DND-41 (cell line): ENCODE results near the gene SCTR.

Source experiments
- ATAC-seq: fragments of 200-7000 bp; cut with Tn5 transposase; 3 replicates; pipeline ENCODE4 v1.9.1; 2021; ENCODE audit warnings: low read depth; ENCODE audit not compliant: insufficient read depth
- DNase-seq: peaks from one replicate; pipeline ENCODE4 v3.0.0-alpha.2; 2020
- H2AFZ ChIP-seq: 2 replicates; pipeline ENCODE4 v1.6.0; 2012; ENCODE audit warnings: low read depth, low read length
- H3K27ac ChIP-seq: 2 replicates; pipeline ENCODE4 v1.5.1; 2012; ENCODE audit warnings: low read length, inconsistent platforms
- H3K27me3 ChIP-seq: fragments of 200-600 bp; sonication (generic); 2 replicates; pipeline ENCODE4 v1.6.0; 2012; ENCODE audit warnings: low read length, mild to moderate bottlenecking, inconsistent platforms; ENCODE audit not compliant: insufficient read depth, poor library complexity
- H3K36me3 ChIP-seq: 2 replicates; pipeline ENCODE4 v1.5.1; 2012; ENCODE audit warnings: low read length, inconsistent platforms; ENCODE audit not compliant: insufficient read depth
- H3K4me1 ChIP-seq: 2 replicates; pipeline ENCODE4 v1.5.1; 2012; ENCODE audit warnings: mild to moderate bottlenecking, low read length; ENCODE audit not compliant: insufficient read depth
- H3K4me2 ChIP-seq: 2 replicates; pipeline ENCODE4 v1.6.0; 2012; ENCODE audit warnings: mild to moderate bottlenecking, moderate library complexity, low read length, inconsistent platforms; ENCODE audit not compliant: insufficient read depth
- H3K4me3 ChIP-seq, 2 experiments: fragments of 200-600 bp in 1 of 2; shearing (Covaris generic) in 1 of 2; 2 replicates each; pipeline ENCODE4 v1.5.1; 2012 to 2016; ENCODE audit warnings: inconsistent platforms in 2 of 2, low read length in 2 of 2, mild to moderate bottlenecking in 2 of 2, low read depth in 1 of 2, moderate library complexity in 1 of 2
- H3K79me2 ChIP-seq: 2 replicates; pipeline ENCODE4 v1.6.0; 2012; ENCODE audit warnings: low read length, inconsistent platforms; ENCODE audit not compliant: insufficient read depth
- H3K9ac ChIP-seq: 2 replicates; pipeline ENCODE4 v1.6.0; 2012; ENCODE audit warnings: low read depth, mild to moderate bottlenecking, inconsistent platforms, low read length, moderate library complexity
- H3K9me3 ChIP-seq: 2 replicates; pipeline ENCODE4 v1.5.1; 2012; ENCODE audit warnings: low read length, moderate library complexity, mild to moderate bottlenecking, inconsistent platforms; ENCODE audit not compliant: insufficient read depth, severe bottlenecking
- H4K20me1 ChIP-seq: 2 replicates; pipeline ENCODE4 v1.6.0; 2012; ENCODE audit warnings: low read length; ENCODE audit not compliant: insufficient read depth
- CTCF ChIP-seq: IDR thresholded peaks from 2 replicates; pipeline ENCODE4 v1.5.1; 2012; ENCODE audit warnings: borderline replicate concordance, low read length, moderate library complexity, mild to moderate bottlenecking; ENCODE audit not compliant: poor library complexity, severe bottlenecking; ENCODE audit errors: extremely low read depth
- EZH2 ChIP-seq: IDR thresholded peaks from 3 replicates; pipeline ENCODE4 v1.6.1; 2012; ENCODE audit warnings: borderline replicate concordance, low read depth, mild to moderate bottlenecking, moderate library complexity, low read length, inconsistent platforms; ENCODE audit not compliant: severe bottlenecking

Gene SCTR

GRCh38 chr2:119517433-119517832 lies 6.8 kb downstream of the SCTR start:
- ATAC-seq (peak; percentile 77), DNase-seq (peak; percentile 45)
- H3K9me3 ChIP-seq: no peaks in the 10 kb centered on the region
- no peak overlapping the region for H3K4me2 ChIP-seq
- H3K4me1 ChIP-seq: no peaks in the 10 kb centered on the region
- no peak overlapping the region for H2AFZ ChIP-seq
- H3K36me3 ChIP-seq: no peaks in the 10 kb centered on the region
- H3K27me3 ChIP-seq: no peaks in the 10 kb centered on the region
- H3K79me2 ChIP-seq: no peaks in the 10 kb centered on the region
- TF ChIP-seq CTCF (peak; percentile 71), EZH2 (no peak)
- H3K27ac ChIP-seq: no peak overlapping the region
- no peaks in the 10 kb centered on the region for H4K20me1 ChIP-seq
- H3K9ac ChIP-seq: no peak overlapping the region
- H3K4me3 ChIP-seq: no peak overlapping the region

- Histone ChIP-seq H3K27me3 (no peaks in the 10 kb centered on the region), H3K36me3 (no peaks in the 10 kb centered on the region), H2AFZ (no peak overlapping the region), H4K20me1 (no peaks in the 10 kb centered on the region), H3K9ac (no peak overlapping the region), H3K27ac (no peak overlapping the region), H3K4me3 (no peak overlapping the region), H3K4me2 (no peak overlapping the region), H3K79me2 (no peaks in the 10 kb centered on the region), H3K9me3 (no peaks in the 10 kb centered on the region), H3K4me1 (no peaks in the 10 kb centered on the region)
- no peak for ATAC-seq
- no peak for DNase-seq
- TF ChIP-seq CTCF (no peak), EZH2 (no peak)
Observed at GRCh38 chr2:119516121-119516520, 8.2 kb downstream of the SCTR start.

- Histone ChIP-seq H2AFZ (no peak overlapping the region), H3K4me1 (no peaks in the 10 kb centered on the region), H3K36me3 (no peaks in the 10 kb centered on the region), H4K20me1 (no peaks in the 10 kb centered on the region), H3K27ac (no peak overlapping the region), H3K79me2 (no peaks in the 10 kb centered on the region), H3K9ac (no peak overlapping the region), H3K4me3 (no peak overlapping the region), H3K9me3 (no peaks in the 10 kb centered on the region), H3K4me2 (no peak overlapping the region), H3K27me3 (no peaks in the 10 kb centered on the region)
- ATAC-seq (no peak), DNase-seq (no peak)
- TF ChIP-seq EZH2 (no peak), CTCF (no peak)
Observed at GRCh38 chr2:119513832-119514231, 10.5 kb downstream of the SCTR start.

DNA sequence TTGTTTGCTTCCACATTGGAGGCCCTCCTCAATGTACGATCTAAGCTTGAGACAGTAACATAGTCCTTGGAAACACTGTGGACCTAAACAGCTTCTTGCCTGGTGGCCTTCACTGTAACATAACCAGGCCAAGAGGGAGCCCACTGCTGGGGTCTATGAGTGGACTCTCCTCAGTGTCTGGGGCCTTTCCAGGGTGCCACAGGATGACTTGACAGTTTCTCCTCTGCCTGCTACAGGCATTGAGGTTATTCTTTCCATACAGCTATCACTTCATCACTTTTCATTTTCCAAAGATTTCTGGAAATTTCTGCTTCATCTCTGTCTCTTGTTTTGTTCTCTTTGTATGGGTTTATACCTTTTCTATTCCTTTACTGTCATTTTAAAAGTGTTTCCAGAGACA lies 11.3 kb downstream of the SCTR start:
- TF ChIP-seq EZH2 (no peak), CTCF (no peak)
- no peak for DNase-seq

More for the DNA sequence above, 11.3 kb downstream of the SCTR start:
- H2AFZ ChIP-seq: no peak overlapping the region
- H3K4me3 ChIP-seq: no peak overlapping the region
- no peaks in the 10 kb centered on the region for H3K36me3 ChIP-seq
- H3K9ac ChIP-seq: no peak overlapping the region
- no peaks in the 10 kb centered on the region for H3K9me3 ChIP-seq
- no peak for ATAC-seq
- no peak overlapping the region for H3K4me2 ChIP-seq
- no peak overlapping the region for H3K27ac ChIP-seq
- H3K27me3 ChIP-seq: no peaks in the 10 kb centered on the region
- H3K4me1 ChIP-seq: no peaks in the 10 kb centered on the region
- H3K79me2 ChIP-seq: no peaks in the 10 kb centered on the region
- H4K20me1 ChIP-seq: no peaks in the 10 kb centered on the region
